Liver (tissue), 9 donors: ENCODE results near the gene PTPRN2. TPM values are rescaled to one million over a fixed set of nuclear protein-coding genes. Genes with fewer than 3 reads are reported as not detected.

ENCODE experiments used
- DNase-seq: peaks from one replicate; pipeline ENCODE4 v3.0.0-alpha.2; 2017; ENCODE audit warnings: low spot score
- H3K27ac ChIP-seq, 2 donors: one replicate each; pipeline ENCODE4 v1.7.0; 2013; ENCODE audit warnings: inconsistent platforms in 2 of 2, low read length in 2 of 2, control low read depth in 1 of 2, low read depth in 1 of 2, mild to moderate bottlenecking in 1 of 2
- H3K27me3 ChIP-seq, 4 donors: one replicate each; pipeline versions ENCODE4 v1.6.1 to v1.7.0; 2013; ENCODE audit warnings: low read length in 3 of 4, inconsistent platforms in 1 of 4, mild to moderate bottlenecking in 1 of 4, moderate library complexity in 1 of 4; ENCODE audit not compliant: control insufficient read depth in 4 of 4, insufficient read depth in 4 of 4
- H3K36me3 ChIP-seq, 4 donors: one replicate each; pipeline versions ENCODE4 v1.6.1 to v1.7.0; 2013; ENCODE audit warnings: low read length in 3 of 4, mild to moderate bottlenecking in 3 of 4, low read depth in 1 of 4, moderate library complexity in 1 of 4; ENCODE audit not compliant: control insufficient read depth in 4 of 4, insufficient read depth in 3 of 4
- H3K4me1 ChIP-seq, 4 donors: one replicate each; pipeline versions ENCODE4 v1.6.1 to v1.7.0; 2013; ENCODE audit warnings: low read length in 3 of 4, mild to moderate bottlenecking in 3 of 4, moderate library complexity in 1 of 4; ENCODE audit not compliant: control insufficient read depth in 4 of 4, insufficient read depth in 4 of 4
- H3K4me3 ChIP-seq, 3 donors: one replicate each; pipeline versions ENCODE4 v1.6.1 to v1.7.0; 2013; ENCODE audit warnings: low read length in 3 of 3, control low read depth in 1 of 3, low read depth in 1 of 3, mild to moderate bottlenecking in 1 of 3
- H3K9ac ChIP-seq, 2 donors: one replicate each; pipeline ENCODE4 v1.7.0; 2013; ENCODE audit warnings: low read length in 2 of 2, mild to moderate bottlenecking in 2 of 2, moderate library complexity in 2 of 2, control low read depth in 1 of 2, low read depth in 1 of 2
- H3K9me3 ChIP-seq, 4 donors: one replicate each; pipeline versions ENCODE4 v1.6.1 to v1.7.0; 2013; ENCODE audit warnings: low read length in 3 of 4; ENCODE audit not compliant: control insufficient read depth in 4 of 4
- ATF3 ChIP-seq: IDR thresholded peaks from 2 replicates; pipeline ENCODE4 v1.6.1; 2016; ENCODE audit warnings: antibody characterized with exemption
- EGR1 ChIP-seq, 2 donors: IDR thresholded peaks; 2 replicates each; pipeline ENCODE4 v1.6.1; 2016 to 2018; ENCODE audit warnings: antibody characterized with exemption in 2 of 2, low read depth in 2 of 2
- FOXA1 ChIP-seq: IDR thresholded peaks from 2 replicates; pipeline ENCODE4 v1.6.1; 2016; ENCODE audit warnings: antibody characterized with exemption
- FOXA2 ChIP-seq: IDR thresholded peaks from 2 replicates; pipeline ENCODE4 v1.6.1; 2016; ENCODE audit warnings: antibody characterized with exemption
- GABPA ChIP-seq, 2 donors: IDR thresholded peaks in 1 of 2; conservative IDR thresholded peaks in 1 of 2; 2 replicates each; pipeline ENCODE4 v1.6.1; 2016; ENCODE audit warnings: antibody characterized with exemption in 2 of 2, mild to moderate bottlenecking in 1 of 2, moderate library complexity in 1 of 2
- HNF4A ChIP-seq, 2 donors: conservative IDR thresholded peaks; 2 replicates each; pipeline ENCODE4 v1.6.1; 2016; ENCODE audit warnings: antibody characterized with exemption in 2 of 2, mild to moderate bottlenecking in 2 of 2
- HNF4G ChIP-seq: IDR thresholded peaks from 2 replicates; pipeline ENCODE4 v1.6.1; 2016; ENCODE audit warnings: antibody characterized with exemption
- JUND ChIP-seq, 2 donors: IDR thresholded peaks; 2 replicates each; pipeline ENCODE4 v1.6.1; 2016; ENCODE audit warnings: antibody characterized with exemption in 2 of 2
- MAX ChIP-seq: IDR thresholded peaks from 2 replicates; pipeline ENCODE4 v1.6.1; 2016; ENCODE audit warnings: antibody characterized with exemption
- NR2F2 ChIP-seq: IDR thresholded peaks from 2 replicates; pipeline ENCODE4 v1.6.1; 2016; ENCODE audit warnings: antibody characterized with exemption
- RAD21 ChIP-seq, 2 donors: IDR thresholded peaks; 2 replicates each; pipeline ENCODE4 v1.6.1; 2016; ENCODE audit warnings: antibody characterized with exemption in 2 of 2, mild to moderate bottlenecking in 2 of 2
- REST ChIP-seq: IDR thresholded peaks from 2 replicates; pipeline ENCODE4 v1.6.1; 2016; ENCODE audit warnings: antibody characterized with exemption, mild to moderate bottlenecking
- RXRA ChIP-seq, 2 donors: IDR thresholded peaks; 2 replicates each; pipeline ENCODE4 v1.6.1; 2017 to 2018; ENCODE audit warnings: antibody characterized with exemption in 2 of 2, mild to moderate bottlenecking in 1 of 2
- SP1 ChIP-seq: IDR thresholded peaks from 2 replicates; pipeline ENCODE4 v1.6.1; 2018; ENCODE audit warnings: antibody characterized with exemption, mild to moderate bottlenecking
- TAF1 ChIP-seq: conservative IDR thresholded peaks from 2 replicates; pipeline ENCODE4 v1.6.1; 2016; ENCODE audit warnings: antibody characterized with exemption, mild to moderate bottlenecking
- YY1 ChIP-seq: IDR thresholded peaks from 2 replicates; pipeline ENCODE4 v1.6.1; 2016; ENCODE audit warnings: antibody characterized with exemption, mild to moderate bottlenecking
- WGBS: extraction: QIAGEN DNeasy Blood & Tissue Kit; methylation state at CpG from one replicate; pipeline ENCODE4 v1.1.7; 2013; 5-methylcytosine and 5-hydroxymethylcytosine counted together
- polyA plus RNA-seq, 2 donors: library from polyadenylated mRNA; stranded (reverse) in 1 of 2; unstranded in 1 of 2; fragments of 200-250 nt in 1 of 2; fragments of >200 nt in 1 of 2; fragmentation: Nextera tagmentation in 1 of 2; extraction: Ambion mirVana in 1 of 2; gene quantifications; one replicate each; pipeline versions ENCODE4 v1.2.1 to v1.2.3, GENCODE V29; 2013 to 2015
- total RNA-seq, 2 donors: library from RNA; depleted of rRNA; stranded (reverse); fragments of >200 nt; gene quantifications; one replicate each; pipeline ENCODE4 v1.2.3, GENCODE V29; 2014
- TF ChIP-seq, protein P1 (sequence below): fragments of 150-350 bp; IDR thresholded peaks from 2 replicates; pipeline ENCODE4 v1.5.1; 2017; ENCODE audit warnings: improper control_type of control experiment, low read depth, low read length; ENCODE audit not compliant: missing input control
- TF ChIP-seq, protein P2 (sequence below): IDR thresholded peaks from 2 replicates; pipeline ENCODE4 v1.6.1; 2016; ENCODE audit warnings: antibody characterized with exemption
- donor health status: healthy.
- donor health status: healthy.
- donor health status: healthy.
- donor health status: healthy.
- donor health status: healthy.

The PTPRN2 gene
- total and polyA plus RNA-seq, 4 donors, result 0.75 to 1.9 (median 1.1) TPM

- WGBS, result 91% methylated on average over 6 of the region's 6 CpGs
Measured at GRCh38 chr7:157943561-157943960, 644.1 kb downstream of the PTPRN2 start.

More at GRCh38 chr7:157943561-157943960, 644.1 kb downstream of the PTPRN2 start:
- no peaks in the 10 kb centered on the region for H3K36me3 ChIP-seq
- peaks cover 0 to 12% (median 3%) of the 10 kb centered on the region in 4 donors for H3K9me3 ChIP-seq
- no peak for DNase-seq
- TF ChIP-seq, protein P1, sequence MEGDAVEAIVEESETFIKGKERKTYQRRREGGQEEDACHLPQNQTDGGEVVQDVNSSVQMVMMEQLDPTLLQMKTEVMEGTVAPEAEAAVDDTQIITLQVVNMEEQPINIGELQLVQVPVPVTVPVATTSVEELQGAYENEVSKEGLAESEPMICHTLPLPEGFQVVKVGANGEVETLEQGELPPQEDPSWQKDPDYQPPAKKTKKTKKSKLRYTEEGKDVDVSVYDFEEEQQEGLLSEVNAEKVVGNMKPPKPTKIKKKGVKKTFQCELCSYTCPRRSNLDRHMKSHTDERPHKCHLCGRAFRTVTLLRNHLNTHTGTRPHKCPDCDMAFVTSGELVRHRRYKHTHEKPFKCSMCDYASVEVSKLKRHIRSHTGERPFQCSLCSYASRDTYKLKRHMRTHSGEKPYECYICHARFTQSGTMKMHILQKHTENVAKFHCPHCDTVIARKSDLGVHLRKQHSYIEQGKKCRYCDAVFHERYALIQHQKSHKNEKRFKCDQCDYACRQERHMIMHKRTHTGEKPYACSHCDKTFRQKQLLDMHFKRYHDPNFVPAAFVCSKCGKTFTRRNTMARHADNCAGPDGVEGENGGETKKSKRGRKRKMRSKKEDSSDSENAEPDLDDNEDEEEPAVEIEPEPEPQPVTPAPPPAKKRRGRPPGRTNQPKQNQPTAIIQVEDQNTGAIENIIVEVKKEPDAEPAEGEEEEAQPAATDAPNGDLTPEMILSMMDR, result no peak
- TF ChIP-seq TAF1, result no peak
- no peak for TF ChIP-seq GABPA (IDR thresholded peaks at IDR 0.05 in 1 of 2, conservative IDR thresholded peaks at IDR 0.05 in 1 of 2)
- TF ChIP-seq, protein P2, sequence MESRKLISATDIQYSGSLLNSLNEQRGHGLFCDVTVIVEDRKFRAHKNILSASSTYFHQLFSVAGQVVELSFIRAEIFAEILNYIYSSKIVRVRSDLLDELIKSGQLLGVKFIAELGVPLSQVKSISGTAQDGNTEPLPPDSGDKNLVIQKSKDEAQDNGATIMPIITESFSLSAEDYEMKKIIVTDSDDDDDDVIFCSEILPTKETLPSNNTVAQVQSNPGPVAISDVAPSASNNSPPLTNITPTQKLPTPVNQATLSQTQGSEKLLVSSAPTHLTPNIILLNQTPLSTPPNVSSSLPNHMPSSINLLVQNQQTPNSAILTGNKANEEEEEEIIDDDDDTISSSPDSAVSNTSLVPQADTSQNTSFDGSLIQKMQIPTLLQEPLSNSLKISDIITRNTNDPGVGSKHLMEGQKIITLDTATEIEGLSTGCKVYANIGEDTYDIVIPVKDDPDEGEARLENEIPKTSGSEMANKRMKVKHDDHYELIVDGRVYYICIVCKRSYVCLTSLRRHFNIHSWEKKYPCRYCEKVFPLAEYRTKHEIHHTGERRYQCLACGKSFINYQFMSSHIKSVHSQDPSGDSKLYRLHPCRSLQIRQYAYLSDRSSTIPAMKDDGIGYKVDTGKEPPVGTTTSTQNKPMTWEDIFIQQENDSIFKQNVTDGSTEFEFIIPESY, result no peak
- no peak for TF ChIP-seq NR2F2
- TF ChIP-seq SP1, result no peak
- no peak for TF ChIP-seq REST
- no peak for TF ChIP-seq FOXA1
- TF ChIP-seq FOXA2, result no peak
- TF ChIP-seq HNF4A (conservative IDR thresholded peaks at IDR 0.05), result no peak
- no peak for TF ChIP-seq RAD21 (IDR thresholded peaks at IDR 0.05)
- TF ChIP-seq ATF3, result no peak
- no peak for TF ChIP-seq RXRA (IDR thresholded peaks at IDR 0.05)
- no peak for TF ChIP-seq YY1
- TF ChIP-seq MAX, result no peak
- TF ChIP-seq EGR1 (IDR thresholded peaks at IDR 0.05; ENCODE audit: low read depth in 2 of 2), result no peak
- TF ChIP-seq JUND (IDR thresholded peaks at IDR 0.05), result no peak
- no peak for TF ChIP-seq HNF4G
- no peaks in the 10 kb centered on the region for H3K27me3 ChIP-seq
- no peaks in the 10 kb centered on the region for H3K4me1 ChIP-seq
- H3K9ac ChIP-seq, result no peak overlapping the region
- no peak overlapping the region for H3K27ac ChIP-seq
- H3K4me3 ChIP-seq, result no peak overlapping the region
